ENCODE data around the gene SIRT5.

Gene SIRT5

DNA sequence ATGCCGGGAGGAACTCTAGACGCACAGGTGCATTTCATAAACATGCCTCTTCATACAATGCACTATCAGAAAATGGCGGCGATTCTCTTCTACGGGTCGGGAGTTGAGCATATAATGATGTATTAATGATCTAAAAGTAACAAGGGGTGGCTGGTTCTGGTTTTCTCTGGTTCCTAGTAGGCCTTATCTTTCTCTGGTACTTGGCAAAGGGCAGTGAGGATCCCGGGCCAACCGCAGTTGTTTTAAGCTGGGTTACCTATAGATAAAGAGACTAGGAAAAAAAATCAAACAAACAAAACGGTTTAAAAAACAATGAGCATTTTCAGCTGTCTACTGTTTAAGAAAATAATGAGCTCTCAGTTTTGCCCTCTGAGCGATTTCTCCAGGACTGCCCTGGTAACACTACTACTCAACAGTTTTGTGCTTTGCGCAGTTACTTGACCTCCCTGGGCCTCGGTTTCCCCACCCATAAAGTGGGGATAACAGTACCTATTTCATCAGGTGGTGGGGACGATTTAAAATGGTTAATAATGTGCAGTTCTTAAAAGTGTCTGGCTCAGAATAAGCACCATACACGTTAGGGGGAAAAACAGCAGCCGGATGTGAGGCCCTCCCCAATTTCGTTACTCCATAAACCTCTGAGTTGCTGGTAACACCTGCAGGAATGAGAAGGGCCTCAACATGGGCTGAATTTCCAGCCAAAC lies 1.3 kb upstream of the SIRT5 start:
- peaks cover 3% of the 10 kb centered on the region; the same call in 1 of the 2 replicates for H3K36me3 ChIP-seq
- DNase-seq = no peak
- no peak overlapping the region for H3K27ac ChIP-seq
- no peak for TF ChIP-seq CTCF (IDR thresholded peaks at IDR 0.05; ENCODE audit: low read depth, low read length)
- H3K27me3 ChIP-seq (ENCODE audit: insufficient read depth, low read depth, severe bottlenecking) = no peaks in the 10 kb centered on the region
- H3K9me3 ChIP-seq (ENCODE audit: severe bottlenecking) = no peaks in the 10 kb centered on the region
- no peak overlapping the region for H3K4me3 ChIP-seq (ENCODE audit: low read depth, low read length)

DNA sequence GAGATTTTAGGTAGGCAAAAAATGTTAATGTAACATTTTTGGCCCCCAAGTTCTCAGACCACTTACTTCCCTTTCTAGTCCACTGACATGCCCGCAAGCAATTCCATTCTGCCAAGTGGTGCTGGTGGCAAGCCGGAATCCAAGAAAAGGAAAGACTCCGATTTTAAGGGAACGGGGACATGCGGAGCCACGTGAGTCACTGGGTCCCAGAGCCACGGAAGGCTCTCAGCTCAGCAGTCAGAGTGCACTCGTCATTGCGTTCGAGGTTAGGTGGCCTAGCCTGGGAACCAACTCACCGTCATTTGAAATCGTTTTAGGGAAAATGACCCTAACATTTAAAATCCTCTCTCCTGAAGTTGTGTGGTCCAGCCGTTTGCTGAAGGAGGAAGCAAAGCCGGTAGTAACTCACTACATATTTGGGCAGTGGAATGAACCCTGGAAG lies 711 bp upstream of the SIRT5 start:
- no peak for TF ChIP-seq CTCF (IDR thresholded peaks at IDR 0.05; ENCODE audit: low read depth, low read length)
- Histone ChIP-seq H3K27ac (peak overlapping the region; percentile 95), H3K27me3 (ENCODE audit: insufficient read depth, low read depth, severe bottlenecking) (no peaks in the 10 kb centered on the region), H3K4me3 (ENCODE audit: low read depth, low read length) (peak overlapping the region; percentile 89), H3K9me3 (ENCODE audit: severe bottlenecking) (no peaks in the 10 kb centered on the region), H3K36me3 (peaks cover 3% of the 10 kb centered on the region; the same call in 1 of the 2 replicates)
- no peak for DNase-seq

DNA sequence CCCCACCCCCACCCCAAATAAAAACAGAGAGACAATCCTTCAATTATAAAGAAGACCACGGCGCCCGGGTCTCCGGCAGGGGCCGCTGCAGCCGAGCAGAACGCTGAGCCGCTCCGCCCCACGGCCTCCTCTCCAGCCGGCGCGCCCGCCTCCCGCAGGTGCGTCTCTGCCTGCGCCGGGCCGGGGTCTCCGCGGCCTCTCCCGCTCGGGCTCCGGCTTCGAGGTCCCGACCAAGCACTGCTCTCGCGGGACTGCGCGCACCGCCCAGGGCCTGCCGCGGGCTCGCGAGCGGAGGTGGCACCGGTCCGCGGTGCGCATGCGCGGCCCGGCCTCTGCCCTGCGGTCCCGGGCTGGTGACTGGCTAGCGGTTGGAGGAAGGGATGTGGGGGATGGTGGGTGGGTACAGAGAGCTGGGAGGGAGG lies 241 bp upstream of the SIRT5 start:
- peak; percentile 79 for TF ChIP-seq CTCF (IDR thresholded peaks at IDR 0.05; ENCODE audit: low read depth, low read length)

GRCh38 chr6:13575377-13575775 lies 975 bp downstream of the SIRT5 start:
- H3K9me3 ChIP-seq (ENCODE audit: severe bottlenecking) = no peaks in the 10 kb centered on the region
- peak; percentile 71 for TF ChIP-seq CTCF (IDR thresholded peaks at IDR 0.05; ENCODE audit: low read depth, low read length)
- no peak for DNase-seq
- H3K27me3 ChIP-seq (ENCODE audit: insufficient read depth, low read depth, severe bottlenecking) = no peaks in the 10 kb centered on the region
- peak overlapping the region; percentile 89 for H3K4me3 ChIP-seq (ENCODE audit: low read depth, low read length)
- H3K27ac ChIP-seq = peak overlapping the region; percentile 95; the same call in 1 of the 2 replicates
- H3K36me3 ChIP-seq = peaks cover 3% of the 10 kb centered on the region; the same call in 1 of the 2 replicates

More for the DNA sequence above, 241 bp upstream of the SIRT5 start:
- DNase-seq = peak; percentile 98
- H3K36me3 ChIP-seq = peaks cover 3% of the 10 kb centered on the region; the same call in 1 of the 2 replicates
- H3K27ac ChIP-seq = peak overlapping the region; percentile 95
- H3K4me3 ChIP-seq (ENCODE audit: low read depth, low read length) = peak overlapping the region; percentile 89
- no peaks in the 10 kb centered on the region for H3K9me3 ChIP-seq (ENCODE audit: severe bottlenecking)
- H3K27me3 ChIP-seq (ENCODE audit: insufficient read depth, low read depth, severe bottlenecking) = no peaks in the 10 kb centered on the region

DNA sequence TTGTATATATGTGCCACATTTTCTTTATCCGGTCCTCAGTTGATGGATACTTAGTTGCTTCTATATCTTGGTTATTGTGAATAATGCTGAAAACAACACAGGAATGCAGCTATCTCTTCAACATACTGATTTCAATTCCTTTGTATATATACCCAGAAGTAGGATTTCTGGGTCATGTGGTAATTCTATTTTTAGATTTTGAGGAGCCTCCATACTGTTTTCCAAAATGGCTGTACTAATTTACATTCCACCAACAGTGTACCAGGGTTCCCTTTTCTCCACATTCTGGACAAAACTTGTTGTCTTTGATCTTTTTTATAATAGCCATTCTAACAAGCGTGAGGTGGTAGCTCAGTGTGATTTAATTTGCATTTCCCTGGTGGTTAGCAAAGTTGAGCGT lies 1.6 kb downstream of the SIRT5 start:
- Histone ChIP-seq H3K36me3 (peaks cover 3% of the 10 kb centered on the region; the same call in 1 of the 2 replicates), H3K4me3 (ENCODE audit: low read depth, low read length) (no peak overlapping the region), H3K9me3 (ENCODE audit: severe bottlenecking) (no peaks in the 10 kb centered on the region), H3K27ac (no peak overlapping the region), H3K27me3 (ENCODE audit: insufficient read depth, low read depth, severe bottlenecking) (no peaks in the 10 kb centered on the region)
- no peak for TF ChIP-seq CTCF (IDR thresholded peaks at IDR 0.05; ENCODE audit: low read depth, low read length)
- DNase-seq = no peak
